HCT116 (cell line): Measurements from ENCODE around the gene RNASET2. TPM values are rescaled to one million over a fixed set of nuclear protein-coding genes. Genes with fewer than 3 reads are reported as not detected.

Source experiments
- ATAC-seq: fragments of 200-7000 bp; cut with Tn5 transposase; 2 replicates; pipeline ENCODE4 v1.9.1; 2020; ENCODE audit warnings: mild to moderate bottlenecking, moderate library complexity
- BruUV-seq: library from RNA; stranded (reverse); fragments of 400-500 nt; replicated peaks from 2 replicates; lab custom pipeline; 2021; lab: Mats Ljungman, UMichigan
- CTCF ChIA-PET: fragments of 300-600 bp; sonication (Branson Sonifier 250); formaldehyde crosslinking; loops from one replicate; lab custom pipeline; 2021; ENCODE audit warnings: antibody characterized with exemption; lab: Charles Lee
- POLR2A ChIA-PET: fragments of 300-600, 350-600 bp; sonication (Branson Sonifier 250); formaldehyde crosslinking; loops from one replicate; lab custom pipeline; 2021; ENCODE audit warnings: antibody characterized with exemption; lab: Charles Lee
- RAD21 ChIA-PET, 2 experiments: fragments of 300-600 bp; sonication (Branson Sonifier 250); formaldehyde crosslinking; loops; one replicate each; lab custom pipeline; 2023; ENCODE audit warnings: low total read pairs in 2 of 2; ENCODE audit not compliant: uncharacterized antibody in 2 of 2, unreplicated experiment in 2 of 2, low non-redundant PET in 1 of 2; lab: Charles Lee
- DNase-seq: peaks from one replicate; pipeline ENCODE4 v3.0.0-alpha.2; 2010; ENCODE audit warnings: low read depth, low spot score
- H2AFZ ChIP-seq: fragments of 200-600 bp; shearing (Covaris generic), sonication (generic); 2 replicates; pipeline ENCODE4 v1.6.1; 2017; ENCODE audit warnings: low read depth, mixed run types, mixed read lengths, antibody characterized with exemption, low read length; ENCODE audit not compliant: poor library complexity, severe bottlenecking
- H3K27ac ChIP-seq: 2 replicates; pipeline ENCODE4 v1.5.1; 2012; ENCODE audit warnings: low read depth, low read length
- H3K27me3 ChIP-seq: fragments of 200-600 bp; sonication (generic); 2 replicates; pipeline ENCODE4 v1.6.1; 2016; ENCODE audit warnings: mixed run types, low read length, mixed read lengths; ENCODE audit not compliant: insufficient read depth
- H3K36me3 ChIP-seq, 2 experiments: fragments of 200-500 bp in 1 of 2; fragments of 200-600 bp in 1 of 2; sonication (Bioruptor generic) in 1 of 2; sonication (generic) in 1 of 2; 2 replicates each; pipeline versions ENCODE4 v1.5.1 to v1.6.1; 2014 to 2016; ENCODE audit warnings: low read length in 2 of 2, inconsistent platforms in 1 of 2, mixed read lengths in 1 of 2, mixed run types in 1 of 2; ENCODE audit not compliant: insufficient read depth in 2 of 2, control insufficient read depth in 1 of 2
- H3K4me1 ChIP-seq, 2 experiments: fragments of 200-600 bp in 1 of 2; sonication (generic) in 1 of 2; 2 replicates each; pipeline versions ENCODE4 v1.5.1 to v1.6.1; 2012 to 2017; ENCODE audit warnings: low read length in 2 of 2, inconsistent platforms in 1 of 2, mild to moderate bottlenecking in 1 of 2, mixed read lengths in 1 of 2, mixed run types in 1 of 2, moderate library complexity in 1 of 2; ENCODE audit not compliant: insufficient read depth in 2 of 2, control insufficient read depth in 1 of 2
- H3K4me2 ChIP-seq: fragments of 200-600 bp; sonication (generic); 2 replicates; pipeline ENCODE4 v1.6.1; 2017; ENCODE audit warnings: mixed run types, low read length, mixed read lengths
- H3K4me3 ChIP-seq, 2 experiments: fragments of 200-600 bp in 1 of 2; sonication (generic) in 1 of 2; replicated peaks in 1 of 2; 2 replicates each; pipeline ENCODE4 v1.5.1; 2011 to 2016; ENCODE audit warnings: low read length in 2 of 2, control low read depth in 1 of 2, low read depth in 1 of 2, mild to moderate bottlenecking in 1 of 2, mixed read lengths in 1 of 2, mixed run types in 1 of 2
- H3K79me2 ChIP-seq: fragments of 200-600 bp; sonication (generic); 2 replicates; pipeline ENCODE4 v1.6.1; 2017; ENCODE audit warnings: mild to moderate bottlenecking, mixed run types, low read length, moderate library complexity, mixed read lengths; ENCODE audit not compliant: insufficient read depth
- H3K9ac ChIP-seq: fragments of 200-600 bp; sonication (generic); 2 replicates; pipeline ENCODE4 v1.6.1; 2016; ENCODE audit warnings: low read length, mixed read lengths
- H3K9me2 ChIP-seq: fragments of 200-600 bp; sonication (generic), shearing (Covaris generic); 2 replicates; pipeline ENCODE4 v1.6.1; 2017; ENCODE audit warnings: mixed run types, mild to moderate bottlenecking, moderate library complexity; ENCODE audit not compliant: insufficient read depth
- H3K9me3 ChIP-seq, 2 experiments: fragments of 200-500 bp in 1 of 2; fragments of 200-600 bp in 1 of 2; sonication (Bioruptor generic) in 1 of 2; sonication (generic) in 1 of 2; 2 replicates each; pipeline ENCODE4 v1.6.1; 2014 to 2017; ENCODE audit warnings: low read length in 2 of 2, mixed read lengths in 2 of 2, inconsistent platforms in 1 of 2, low read depth in 1 of 2, mild to moderate bottlenecking in 1 of 2, mixed run types in 1 of 2, moderate library complexity in 1 of 2; ENCODE audit not compliant: control insufficient read depth in 1 of 2, insufficient read depth in 1 of 2
- H4K20me1 ChIP-seq: fragments of 200-600 bp; sonication (generic), shearing (Covaris generic); 2 replicates; pipeline ENCODE4 v1.6.1; 2017; ENCODE audit warnings: mixed run types, mild to moderate bottlenecking, moderate library complexity; ENCODE audit not compliant: insufficient read depth
- POLR2AphosphoS5 ChIP-seq: IDR thresholded peaks from 2 replicates; pipeline ENCODE4 v1.6.1; 2011; ENCODE audit warnings: mild to moderate bottlenecking, low read depth, low read length, moderate library complexity
- TCF7L2 ChIP-seq: IDR thresholded peaks from 2 replicates; pipeline ENCODE4 v1.7.0; 2011; ENCODE audit warnings: borderline replicate concordance, inconsistent platforms; ENCODE audit not compliant: insufficient read depth, insufficient read length; ENCODE audit errors: extremely low read depth
- intact Hi-C: fragments of 100-400 bp; cut with micrococcal nuclease; formaldehyde crosslinking; loops from 2 replicates; pipeline ENCODE4 v1.10.0; 2022
- microRNA-seq: library from miRNA; unstranded; fragments of <30 nt; microRNA quantifications from one replicate; pipeline ENCODE4, GENCODE V29; 2016; ENCODE audit warnings: borderline number of aligned reads
- total RNA-seq: library from RNA; stranded (reverse); gene quantifications from one replicate; pipeline ENCODE4 v1.2.1, GENCODE V29; 2021; ENCODE audit not compliant: unreplicated experiment
- TF ChIP-seq, protein P1 (sequence below): IDR thresholded peaks from 2 replicates; pipeline ENCODE4 v1.6.1; 2012

Gene RNASET2
- total RNA-seq, 1 experiment from 2014 or later: 32.8 TPM

DNA sequence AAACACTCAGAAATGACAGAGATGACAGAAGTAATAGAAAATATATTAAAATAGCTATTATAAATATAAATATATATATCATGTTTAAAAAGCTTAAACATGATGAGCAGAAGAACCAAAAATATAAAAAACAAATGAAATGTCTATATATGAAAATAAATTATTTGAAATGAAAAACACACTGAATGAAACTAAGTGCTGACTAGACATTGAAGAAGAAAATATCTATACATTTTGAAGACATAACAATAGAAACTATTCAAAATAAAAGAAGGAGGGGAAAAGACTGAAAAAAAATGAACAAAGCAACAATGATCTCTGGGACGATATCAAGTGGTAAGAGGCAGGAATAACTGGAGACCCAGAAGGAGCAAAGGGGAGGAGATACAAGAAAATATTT is 76.8 kb downstream of the RNASET2 start:
- H3K4me1 ChIP-seq: peaks cover 15 to 28% of the 10 kb centered on the region in 2 experiments
- BruUV-seq: no TSS peak
- H3K36me3 ChIP-seq: no peaks in the 10 kb centered on the region
- no peak overlapping the region for H3K4me2 ChIP-seq
- H3K79me2 ChIP-seq: no peaks in the 10 kb centered on the region
- RAD21 ChIA-PET: no interaction called here
- POLR2A ChIA-PET: no interaction called here
- H3K27ac ChIP-seq: no peak overlapping the region
- CTCF ChIA-PET: no interaction called here
- intact Hi-C loops: no loop called here
- no peak overlapping the region for H2AFZ ChIP-seq
- H3K9me3 ChIP-seq: no peaks in the 10 kb centered on the region
- H3K9me2 ChIP-seq: peaks cover 3% of the 10 kb centered on the region; the same call in 1 of the 2 replicates
- DNase-seq (no peak), ATAC-seq (no peak)
- TF ChIP-seq POLR2AphosphoS5 (no peak), TCF7L2 (no peak)
- TF ChIP-seq, protein P1, sequence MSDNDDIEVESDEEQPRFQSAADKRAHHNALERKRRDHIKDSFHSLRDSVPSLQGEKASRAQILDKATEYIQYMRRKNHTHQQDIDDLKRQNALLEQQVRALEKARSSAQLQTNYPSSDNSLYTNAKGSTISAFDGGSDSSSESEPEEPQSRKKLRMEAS: no peak
- no peaks in the 10 kb centered on the region for H3K27me3 ChIP-seq
- no peak overlapping the region for H3K4me3 ChIP-seq
- H4K20me1 ChIP-seq: no peaks in the 10 kb centered on the region
- no peak overlapping the region for H3K9ac ChIP-seq

Small RNA genes within 50 kb of the gene (microRNA-seq; reads per million reads assigned to microRNA genes)
- gene MIR3939: 1.6 reads per million

Other genes starting within 250 kb of the RNASET2 start
- gene CEP43, start 42.8 kb upstream of the RNASET2 start, total RNA-seq: 15.8 TPM
- not detected for gene CCR6, start 166.5 kb upstream of the RNASET2 start, total RNA-seq
- not detected for gene GPR31, start 201.4 kb upstream of the RNASET2 start, total RNA-seq